Body of pancreas (tissue), 4 donors: ENCODE measurements around the gene ADAM10. TPM values are rescaled to one million over a fixed set of nuclear protein-coding genes. Genes with fewer than 3 reads are reported as not detected.

Source experiments
- ATAC-seq: fragments of 150-250 bp; one replicate; pipeline ENCODE4 v1.9.1; 2016
- DNase-seq, 4 donors: peaks; one replicate each; pipeline ENCODE4 v3.0.0-alpha.2; 2019
- H3K27ac ChIP-seq, 4 donors: fragments of 200-600 bp; sonication (generic); 1 replicate in 3 of 4; 2 replicates in 1 of 4; pipeline versions ENCODE4 v1.5.1 to v1.6.1; 2016 to 2019; ENCODE audit warnings: mild to moderate bottlenecking in 1 of 4, mixed read lengths in 1 of 4, moderate library complexity in 1 of 4
- H3K27me3 ChIP-seq, 2 donors: fragments of 200-600 bp; sonication (generic); one replicate each; pipeline ENCODE4 v1.6.0; 2016; ENCODE audit warnings: mild to moderate bottlenecking in 1 of 2
- H3K36me3 ChIP-seq, 2 donors: fragments of 200-600 bp; sonication (generic); replicated peaks in 1 of 2; 2 replicates each; pipeline ENCODE4 v1.5.1; 2016; ENCODE audit warnings: low read depth in 2 of 2; ENCODE audit not compliant: insufficient read depth in 1 of 2
- H3K4me1 ChIP-seq: fragments of 200-600 bp; sonication (generic); one replicate; pipeline ENCODE4 v1.6.0; 2016
- H3K4me3 ChIP-seq, 2 donors: fragments of 200-600 bp; sonication (generic); 1 replicate in 1 of 2; 2 replicates in 1 of 2; pipeline ENCODE4 v1.5.1; 2016 to 2019
- H3K9me3 ChIP-seq, 3 donors: fragments of 200-600 bp; sonication (generic); 1 replicate in 2 of 3; 2 replicates in 1 of 3; pipeline ENCODE4 v1.5.1; 2016
- POLR2A ChIP-seq, 3 donors: fragments of 450-650 bp; IDR thresholded peaks; one replicate each; pipeline ENCODE4 v1.6.1; 2016; ENCODE audit warnings: antibody characterized with exemption in 3 of 3, mild to moderate bottlenecking in 2 of 3
- WGBS, 2 donors: methylation state at CpG; one replicate each; pipeline ENCODE4 v1.1.5; 2017; 5-methylcytosine and 5-hydroxymethylcytosine counted together
- intact Hi-C: fragments of 100-400 bp; cut with DNase I; formaldehyde crosslinking; loops from one replicate; pipeline ENCODE4 v1.15.1; 2023
- total RNA-seq, 2 donors: library from RNA; depleted of rRNA; stranded (reverse); fragments of >200 nt; gene quantifications; one replicate each; pipeline ENCODE4 v1.1.0, GENCODE V29; 2016
- TF ChIP-seq, protein P1 (sequence below), 7 experiments: fragments of 450-650 bp in 4 of 7; fragments of 200-600 bp in 3 of 7; sonication (generic) in 3 of 7; IDR thresholded peaks; one replicate each; pipeline ENCODE4 v1.5.1; 2016 to 2019; ENCODE audit warnings: antibody characterized with exemption in 7 of 7

Gene ADAM10
- total RNA-seq, 2 donors from 2014 or later, result 29.1 to 35.6 TPM

DNA sequence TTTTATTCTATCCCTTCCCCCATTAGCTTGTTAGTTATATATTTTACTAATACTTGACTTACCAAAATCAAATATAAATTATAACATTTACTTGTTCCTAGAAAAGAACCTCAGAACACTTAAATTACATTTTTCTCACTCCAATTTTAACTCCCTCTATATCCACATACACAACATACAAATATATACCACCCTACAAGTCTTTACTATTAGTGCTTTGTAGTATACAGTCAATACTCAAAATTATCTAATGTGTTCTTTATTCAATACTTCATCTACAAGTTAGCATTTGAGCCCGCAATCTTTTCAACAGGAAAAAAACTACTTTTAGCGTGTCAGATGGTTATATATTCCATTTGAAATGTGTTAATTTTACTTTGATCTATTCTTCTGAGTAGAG is 100.3 kb downstream of the ADAM10 start:
- Histone ChIP-seq H3K9me3 (no peaks in the 10 kb centered on the region), H3K36me3 (no peaks in the 10 kb centered on the region), H3K27ac (no peak overlapping the region), H3K4me1 (no peaks in the 10 kb centered on the region), H3K27me3 (no peaks in the 10 kb centered on the region), H3K4me3 (no peak overlapping the region)
- intact Hi-C loops, result no loop called here
- WGBS, 2 donors, result 96 to 99% methylated on average over 2 of the region's 2 CpGs
- DNase-seq (no peak), ATAC-seq (no peak)
- TF ChIP-seq POLR2A (IDR thresholded peaks at IDR 0.05), result no peak
- TF ChIP-seq, protein P1, sequence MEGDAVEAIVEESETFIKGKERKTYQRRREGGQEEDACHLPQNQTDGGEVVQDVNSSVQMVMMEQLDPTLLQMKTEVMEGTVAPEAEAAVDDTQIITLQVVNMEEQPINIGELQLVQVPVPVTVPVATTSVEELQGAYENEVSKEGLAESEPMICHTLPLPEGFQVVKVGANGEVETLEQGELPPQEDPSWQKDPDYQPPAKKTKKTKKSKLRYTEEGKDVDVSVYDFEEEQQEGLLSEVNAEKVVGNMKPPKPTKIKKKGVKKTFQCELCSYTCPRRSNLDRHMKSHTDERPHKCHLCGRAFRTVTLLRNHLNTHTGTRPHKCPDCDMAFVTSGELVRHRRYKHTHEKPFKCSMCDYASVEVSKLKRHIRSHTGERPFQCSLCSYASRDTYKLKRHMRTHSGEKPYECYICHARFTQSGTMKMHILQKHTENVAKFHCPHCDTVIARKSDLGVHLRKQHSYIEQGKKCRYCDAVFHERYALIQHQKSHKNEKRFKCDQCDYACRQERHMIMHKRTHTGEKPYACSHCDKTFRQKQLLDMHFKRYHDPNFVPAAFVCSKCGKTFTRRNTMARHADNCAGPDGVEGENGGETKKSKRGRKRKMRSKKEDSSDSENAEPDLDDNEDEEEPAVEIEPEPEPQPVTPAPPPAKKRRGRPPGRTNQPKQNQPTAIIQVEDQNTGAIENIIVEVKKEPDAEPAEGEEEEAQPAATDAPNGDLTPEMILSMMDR (IDR thresholded peaks at IDR 0.05), result no peak

DNA sequence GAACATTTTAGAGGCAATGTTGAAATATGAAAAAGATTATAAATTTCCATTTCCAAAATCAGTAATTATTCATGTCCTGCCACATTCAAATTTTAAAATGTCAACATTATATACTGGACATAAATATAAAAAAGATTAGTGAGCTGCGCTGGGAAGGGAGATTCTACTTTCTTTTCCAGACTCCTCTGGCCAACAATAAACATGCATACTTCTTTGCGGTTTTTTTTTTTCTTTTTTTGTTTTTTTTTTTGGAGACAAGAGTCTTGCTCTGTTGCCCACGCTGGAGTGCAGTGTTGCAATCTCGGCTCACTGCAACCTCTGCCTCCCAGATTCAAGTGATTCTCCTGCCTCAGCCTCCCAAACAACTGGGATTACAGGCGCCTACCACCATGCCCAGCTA is 105.5 kb downstream of the ADAM10 start:
- TF ChIP-seq, protein P1 (IDR thresholded peaks at IDR 0.05), result no peak
- TF ChIP-seq POLR2A (IDR thresholded peaks at IDR 0.05), result no peak
- Histone ChIP-seq H3K27me3 (no peaks in the 10 kb centered on the region), H3K27ac (no peak overlapping the region), H3K9me3 (no peaks in the 10 kb centered on the region), H3K4me1 (no peaks in the 10 kb centered on the region), H3K4me3 (no peak overlapping the region), H3K36me3 (peaks cover 0 to 2% of the 10 kb centered on the region in 2 donors)
- WGBS, 2 donors, result 91 to 93% methylated on average over 5 of the region's 5 CpGs
- DNase-seq (no peak), ATAC-seq (no peak)
- intact Hi-C loops, result no loop called here

DNA sequence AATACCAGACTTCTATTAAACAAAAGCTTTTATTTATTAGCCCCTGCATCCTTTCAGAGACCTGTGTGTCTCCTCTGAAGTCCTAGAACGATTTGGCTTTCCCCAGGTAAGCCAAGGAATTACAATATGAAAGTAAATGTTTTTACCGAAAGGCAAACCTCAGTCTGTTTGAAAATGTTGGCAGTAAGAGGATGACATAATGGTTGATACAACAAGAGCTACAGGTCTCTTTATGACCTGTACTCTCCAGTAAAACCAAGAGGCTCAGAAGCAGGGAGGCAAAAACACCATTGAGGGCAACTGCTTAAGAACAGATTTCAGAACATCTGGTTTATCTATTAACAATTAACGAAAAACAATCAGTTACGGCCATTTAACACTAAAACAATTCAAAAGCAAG is 107.8 kb downstream of the ADAM10 start:
- H3K9me3 ChIP-seq, result no peaks in the 10 kb centered on the region
- intact Hi-C loops, result no loop called here
- 77 to 80% methylated on average over 4 of the region's 4 CpGs for WGBS, 2 donors
- H3K27ac ChIP-seq, result no peak overlapping the region
- H3K4me3 ChIP-seq, result no peak overlapping the region
- DNase-seq (no peak), ATAC-seq (no peak)
- no peak for TF ChIP-seq POLR2A (IDR thresholded peaks at IDR 0.05)
- TF ChIP-seq, protein P1 (IDR thresholded peaks at IDR 0.05), result no peak
- H3K4me1 ChIP-seq, result no peaks in the 10 kb centered on the region
- no peaks in the 10 kb centered on the region for H3K27me3 ChIP-seq
- H3K36me3 ChIP-seq, result peaks cover 0 to 2% of the 10 kb centered on the region in 2 donors

DNA sequence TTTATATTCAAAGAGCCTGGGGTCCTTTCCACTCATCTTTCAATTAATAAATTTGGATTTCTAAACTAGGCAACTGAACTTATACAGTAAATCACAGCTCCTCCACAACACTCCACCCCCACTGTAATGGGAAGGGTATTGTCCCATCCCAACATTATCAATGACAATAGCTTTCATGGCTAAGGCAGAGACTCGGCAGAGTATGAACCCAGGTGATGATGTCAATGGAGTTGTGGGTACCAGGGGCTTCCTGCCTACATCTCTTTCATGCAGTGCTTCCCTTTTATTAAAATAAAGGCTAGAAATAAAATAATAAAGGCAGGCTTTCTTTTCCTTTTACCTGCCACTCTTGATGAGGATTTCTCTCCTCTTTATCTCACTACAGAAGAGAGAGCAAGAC is 109.5 kb downstream of the ADAM10 start:
- ATAC-seq, result no peak
- no peaks in the 10 kb centered on the region for H3K27me3 ChIP-seq
- TF ChIP-seq, protein P1 (IDR thresholded peaks at IDR 0.05), result no peak
- no peak for TF ChIP-seq POLR2A (IDR thresholded peaks at IDR 0.05)
- no peak overlapping the region for H3K27ac ChIP-seq
- WGBS, 2 donors, result 96 to 100% methylated on average over 1 of the region's 1 CpG
- intact Hi-C loops, result no loop called here
- H3K4me1 ChIP-seq, result no peaks in the 10 kb centered on the region
- H3K4me3 ChIP-seq, result no peak overlapping the region
- no peaks in the 10 kb centered on the region for H3K9me3 ChIP-seq
- peaks cover 0 to 2% of the 10 kb centered on the region in 2 donors for H3K36me3 ChIP-seq
- DNase-seq, result no peak

DNA sequence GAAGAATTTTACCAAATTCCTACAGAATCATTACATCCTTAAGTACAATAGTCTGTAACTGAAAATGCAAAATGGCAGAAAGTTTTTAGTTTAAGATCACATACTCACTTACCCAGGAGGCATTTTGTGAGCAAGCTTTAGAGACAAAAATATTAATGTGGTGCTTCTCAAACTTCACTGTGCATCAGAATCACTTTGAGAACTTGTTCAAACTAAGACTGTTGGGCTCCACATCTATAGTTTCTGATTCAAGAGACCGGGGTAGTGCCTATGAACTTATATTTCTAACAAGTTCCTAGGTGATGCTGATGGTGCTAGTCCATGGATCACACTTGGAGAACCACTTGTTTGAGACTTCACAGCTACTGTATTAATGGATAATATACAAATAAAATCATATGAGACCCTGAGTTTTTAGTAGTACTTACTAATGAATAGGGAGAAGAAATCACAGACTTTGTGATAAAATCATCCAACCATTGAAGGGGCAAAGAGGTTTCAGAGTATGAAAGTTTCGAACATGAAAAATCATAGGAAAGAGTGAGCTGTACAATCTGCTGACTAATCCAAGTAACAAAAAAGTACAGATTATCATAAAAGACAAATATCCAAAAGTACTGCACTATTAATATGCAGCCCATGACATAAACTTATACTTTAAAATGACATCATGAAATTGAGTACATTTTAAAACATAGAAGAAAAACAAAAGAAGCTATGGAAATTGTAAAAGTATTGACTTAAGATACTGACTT is 110.3 kb downstream of the ADAM10 start:
- no peak for TF ChIP-seq POLR2A (IDR thresholded peaks at IDR 0.05)
- TF ChIP-seq, protein P1 (IDR thresholded peaks at IDR 0.05), result no peak
- ATAC-seq (no peak), DNase-seq (no peak)
- Histone ChIP-seq H3K36me3 (peaks cover 0 to 2% of the 10 kb centered on the region in 2 donors), H3K27ac (no peak overlapping the region), H3K4me3 (no peak overlapping the region), H3K27me3 (no peaks in the 10 kb centered on the region), H3K4me1 (no peaks in the 10 kb centered on the region), H3K9me3 (no peaks in the 10 kb centered on the region)
- WGBS, 2 donors, result 87 to 94% methylated on average over 2 of the region's 2 CpGs
- intact Hi-C loops, result no loop called here
